ENCODE data around the gene VAMP4.

- no peak for TF ChIP-seq POLR2A (IDR thresholded peaks at IDR 0.05)
- TF ChIP-seq CTCF (IDR thresholded peaks at IDR 0.05) = no peak
Observed at GRCh38 chr1:171751221-171751620, 9.4 kb upstream of the VAMP4 start.

Data from heart left ventricle (tissue), 13 donors.